Stimulated activated effector memory CD8-positive, alpha-beta T cell treated with anti-CD3 and anti-CD28 coated beads, Interleukin-12 subunit alpha, Interleukin-12 subunit beta, amount 100 ng/mL, for 72 hours (primary cell): ENCODE results near the gene APOOL.
"Not testable (repeated sequence)": the region's sequence is repeated elsewhere in the genome, so short reads cannot be mapped to it uniquely, and the experiment has no call there.

Experiments used
- ATAC-seq: fragments of 150-1000 bp; cut with Tn5 transposase; 2 replicates; pipeline ENCODE4 v1.10.0; 2021
- DNase-seq, 2 donors: peaks; one replicate each; pipeline ENCODE4 v3.0.0; 2021 to 2022; ENCODE audit warnings: low spot score in 2 of 2
- H3K27ac Mint-ChIP-seq: one replicate; pipeline ENCODE4 v1.8.0; 2022; ENCODE audit warnings: mild to moderate bottlenecking, mixed read lengths
- H3K36me3 Mint-ChIP-seq: one replicate; pipeline ENCODE4 v1.8.0; 2022; ENCODE audit warnings: mild to moderate bottlenecking, mixed read lengths
- H3K4me1 Mint-ChIP-seq: one replicate; pipeline ENCODE4 v1.8.0; 2022; ENCODE audit warnings: mixed read lengths
- H3K4me3 Mint-ChIP-seq: one replicate; pipeline ENCODE4 v1.8.0; 2022; ENCODE audit warnings: mild to moderate bottlenecking, mixed read lengths
- H3K9me3 Mint-ChIP-seq: one replicate; pipeline ENCODE4 v1.8.0; 2022; ENCODE audit warnings: mixed read lengths

Gene APOOL, protein sequence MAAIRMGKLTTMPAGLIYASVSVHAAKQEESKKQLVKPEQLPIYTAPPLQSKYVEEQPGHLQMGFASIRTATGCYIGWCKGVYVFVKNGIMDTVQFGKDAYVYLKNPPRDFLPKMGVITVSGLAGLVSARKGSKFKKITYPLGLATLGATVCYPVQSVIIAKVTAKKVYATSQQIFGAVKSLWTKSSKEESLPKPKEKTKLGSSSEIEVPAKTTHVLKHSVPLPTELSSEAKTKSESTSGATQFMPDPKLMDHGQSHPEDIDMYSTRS

DNA sequence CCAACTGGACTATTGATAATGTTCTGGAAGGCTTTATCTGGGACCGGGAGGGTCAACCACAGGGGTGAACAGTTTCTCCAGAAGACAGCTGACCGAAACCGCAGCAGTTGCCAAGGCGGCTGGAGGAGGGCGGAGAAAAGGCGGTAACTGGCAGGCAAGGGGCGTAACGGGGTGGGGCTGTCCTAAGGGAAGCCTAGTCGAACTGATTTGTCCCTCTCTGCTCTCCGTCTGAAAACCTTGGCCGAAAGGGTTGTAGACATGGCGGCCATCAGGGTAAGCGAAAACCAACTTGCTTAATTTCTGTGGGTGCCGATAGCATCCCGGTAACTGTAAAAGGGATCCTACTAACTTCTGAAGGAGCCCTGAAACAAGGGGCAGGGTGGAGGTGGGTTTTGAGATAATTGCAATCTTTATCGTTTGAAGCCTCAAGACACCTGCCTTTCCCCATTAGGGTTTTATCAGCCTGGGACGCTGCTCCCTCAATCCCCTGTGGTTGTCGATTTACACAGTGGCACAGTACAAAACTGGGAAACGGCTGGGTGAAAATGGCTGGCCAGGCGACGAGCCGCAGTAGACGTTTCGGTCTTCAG, at the start of gene APOOL:
APOOL (plus strand) TSS at position 223 of the 590 bp plus-strand sequence; CDS start at position 259, 36 bp downstream.
- H3K4me3 Mint-ChIP-seq = peak within 1 kb of the TSS; percentile 75
- DNase-seq (peak; percentile 42 to 83), ATAC-seq (peak; percentile 98)
- H3K27ac Mint-ChIP-seq = peak within 1 kb of the TSS; percentile 67
- H3K4me1 Mint-ChIP-seq = peaks cover 24% of the 10 kb centered on the region
- no peaks in the 10 kb centered on the region for H3K36me3 Mint-ChIP-seq
- H3K9me3 Mint-ChIP-seq = no peaks in the 10 kb centered on the region

DNA sequence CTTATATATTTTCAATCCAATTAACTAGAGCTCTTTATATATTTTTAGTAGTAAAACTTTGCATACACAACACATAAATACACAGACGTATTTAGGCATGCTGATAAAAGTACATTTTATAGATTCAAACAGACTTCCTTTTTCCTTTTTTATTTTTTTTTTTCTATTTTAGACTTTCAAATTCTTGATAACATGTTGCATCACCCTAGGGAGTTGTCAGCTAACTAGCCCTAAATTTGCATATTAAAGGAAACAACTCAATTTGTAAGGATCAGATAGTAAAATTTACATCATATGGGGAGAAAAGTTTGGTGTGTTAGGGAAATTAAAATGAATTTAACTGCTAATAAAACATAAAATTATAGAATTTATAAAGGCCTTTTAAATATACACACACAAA, 47.4 kb upstream of the APOOL start:
- no peak for DNase-seq
- Mint-ChIP-seq H3K36me3 (no peaks in the 10 kb centered on the region), H3K27ac (no peak overlapping the region), H3K4me3 (no peak overlapping the region), H3K4me1 (no peaks in the 10 kb centered on the region), H3K9me3 (no peaks in the 10 kb centered on the region)
- no peak for ATAC-seq

DNA sequence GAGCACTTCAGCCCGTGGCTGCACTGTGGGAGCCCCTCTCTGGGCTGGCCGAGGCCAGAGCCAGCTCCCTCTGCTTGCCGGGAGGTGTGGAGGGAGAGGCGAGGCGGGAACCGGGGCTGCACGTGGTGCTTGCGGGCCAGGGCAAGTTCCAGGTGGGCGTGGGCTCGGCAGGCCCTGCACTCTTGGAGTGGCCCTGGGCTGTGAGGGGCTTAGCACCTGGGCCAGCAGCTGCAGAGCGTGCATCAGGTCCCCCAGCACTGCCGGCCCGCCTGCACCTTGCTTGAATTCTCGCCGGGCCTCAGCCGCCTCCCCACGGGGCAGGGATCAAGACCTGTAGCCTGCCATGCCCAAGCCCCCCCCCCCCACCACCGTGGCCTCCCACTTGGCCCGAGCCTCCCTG, 28.9 kb upstream of the APOOL start:
- Mint-ChIP-seq H3K36me3 (no peaks in the 10 kb centered on the region), H3K4me3 (no peak overlapping the region), H3K9me3 (no peaks in the 10 kb centered on the region), H3K27ac (no peak overlapping the region), H3K4me1 (no peaks in the 10 kb centered on the region)
- DNase-seq = no peak
- no peak for ATAC-seq

DNA sequence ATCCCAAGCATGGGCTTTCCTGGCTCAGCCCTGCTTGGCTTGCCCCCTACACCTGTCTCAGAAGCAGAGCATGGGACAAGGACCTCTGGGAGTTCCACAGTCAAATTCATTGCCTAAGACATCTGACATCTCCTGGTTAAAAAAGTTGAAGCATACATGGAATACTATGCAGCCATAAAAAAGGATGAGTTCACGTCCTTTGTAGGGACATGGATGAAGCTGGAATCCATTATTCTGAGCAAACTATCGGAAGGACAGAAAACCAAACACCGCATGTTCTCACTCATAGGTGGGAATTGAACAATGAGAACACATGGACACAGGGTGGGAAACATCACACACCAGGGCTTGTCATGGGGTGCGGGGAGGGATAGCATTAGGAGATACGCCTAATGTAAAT, 11.9 kb upstream of the APOOL start:
- not testable (repeated sequence) for H3K4me1 Mint-ChIP-seq, H3K36me3 Mint-ChIP-seq, H3K27ac Mint-ChIP-seq, H3K4me3 Mint-ChIP-seq, DNase-seq, H3K9me3 Mint-ChIP-seq, ATAC-seq

DNA sequence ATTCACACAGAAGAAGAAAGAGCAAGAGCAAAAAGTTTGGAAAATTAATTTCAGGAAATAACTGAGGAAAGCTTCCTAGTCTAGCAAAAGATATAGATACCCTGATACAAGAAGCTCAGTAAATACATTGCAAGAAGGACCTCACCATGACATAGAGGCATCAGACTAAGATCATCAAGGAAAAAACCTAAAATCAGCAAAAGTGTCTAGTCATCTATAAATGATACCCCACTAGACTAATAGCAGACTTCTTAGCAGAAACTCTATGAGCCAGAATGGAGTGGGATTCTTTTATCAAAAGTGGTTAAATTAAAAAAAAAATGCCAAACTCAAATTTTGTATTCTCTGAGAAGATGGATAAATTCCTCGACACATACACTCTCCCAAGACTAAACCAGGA, 10.5 kb upstream of the APOOL start:
- ATAC-seq = no peak

DNA sequence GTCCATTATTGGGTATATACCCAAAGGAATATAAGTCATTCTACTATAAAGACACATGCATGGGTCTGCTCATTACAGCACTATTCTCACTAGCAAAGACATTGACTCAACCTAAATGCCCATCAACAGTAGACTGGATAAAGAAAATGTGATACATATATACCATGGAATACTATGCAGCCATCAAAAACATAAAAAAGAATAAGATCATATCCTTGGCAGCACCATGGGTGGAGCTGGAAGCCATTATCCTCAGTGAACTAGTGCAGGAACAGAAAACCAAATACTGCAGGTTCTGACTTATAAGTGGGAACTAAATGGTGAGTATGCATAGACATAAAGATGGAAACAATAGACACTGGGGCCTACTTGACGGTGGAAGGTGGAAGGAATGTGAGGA, 2.3 kb upstream of the APOOL start:
- no peaks in the 10 kb centered on the region for H3K36me3 Mint-ChIP-seq

More for the DNA sequence above, 10.5 kb upstream of the APOOL start:
- no peak overlapping the region for H3K27ac Mint-ChIP-seq
- no peak for DNase-seq
- H3K4me1 Mint-ChIP-seq = no peaks in the 10 kb centered on the region
- no peaks in the 10 kb centered on the region for H3K9me3 Mint-ChIP-seq
- H3K36me3 Mint-ChIP-seq = no peaks in the 10 kb centered on the region
- no peak overlapping the region for H3K4me3 Mint-ChIP-seq

DNA sequence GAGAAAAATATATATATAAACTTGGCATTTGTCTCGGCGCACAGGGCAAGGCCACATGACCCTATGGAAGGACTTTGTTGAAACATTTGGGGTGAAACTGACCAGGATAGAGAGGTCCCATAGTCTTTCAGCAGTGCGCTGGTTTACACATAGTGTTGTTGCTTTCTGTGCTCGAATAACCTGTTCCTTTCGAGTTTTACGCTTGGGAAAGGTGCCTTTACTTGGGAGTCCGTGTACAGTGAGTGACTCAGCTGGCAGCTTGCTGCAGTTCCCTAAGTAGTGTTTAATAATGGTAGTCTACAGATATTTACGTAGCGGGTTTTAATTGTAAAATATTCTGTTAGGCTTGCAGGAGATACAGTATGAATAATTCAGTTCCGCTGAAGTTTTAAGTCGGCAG, 578 bp downstream of the APOOL start:
- Mint-ChIP-seq H3K4me3 (peak overlapping the region; percentile 75), H3K36me3 (no peaks in the 10 kb centered on the region), H3K4me1 (peaks cover 24% of the 10 kb centered on the region), H3K9me3 (no peaks in the 10 kb centered on the region), H3K27ac (peak overlapping the region; percentile 67)
- no peak for DNase-seq
- peak; percentile 4 for ATAC-seq

More for the DNA sequence above, 2.3 kb upstream of the APOOL start:
- DNase-seq (no peak), ATAC-seq (no peak)
- Mint-ChIP-seq H3K4me3 (no peak overlapping the region), H3K27ac (no peak overlapping the region), H3K4me1 (peaks cover 14% of the 10 kb centered on the region), H3K9me3 (no peaks in the 10 kb centered on the region)

DNA sequence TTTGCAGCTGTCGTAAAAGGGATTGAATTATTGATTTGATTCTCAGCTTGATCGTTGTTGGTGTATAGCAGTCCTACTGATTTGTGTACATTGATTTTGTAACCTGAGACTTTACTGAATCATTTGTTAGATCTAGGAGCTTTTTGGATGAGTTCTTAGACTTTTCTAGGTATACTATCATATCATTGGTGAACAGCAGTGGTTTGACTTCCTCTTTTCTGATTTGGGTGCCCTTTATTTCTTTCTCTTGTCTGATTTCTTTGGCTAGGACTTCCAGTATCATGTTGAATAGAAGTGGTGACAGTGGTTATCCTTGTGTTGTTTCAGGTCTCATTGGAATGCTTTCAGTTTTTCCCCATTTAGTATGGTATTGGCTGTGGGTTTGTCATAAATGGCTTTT, 8.4 kb downstream of the APOOL start:
- H3K4me1 Mint-ChIP-seq = peaks cover 13% of the 10 kb centered on the region
- DNase-seq = no peak
- no peak overlapping the region for H3K27ac Mint-ChIP-seq
- no peak for ATAC-seq
- H3K4me3 Mint-ChIP-seq = no peak overlapping the region
- H3K36me3 Mint-ChIP-seq = no peaks in the 10 kb centered on the region
- no peaks in the 10 kb centered on the region for H3K9me3 Mint-ChIP-seq

DNA sequence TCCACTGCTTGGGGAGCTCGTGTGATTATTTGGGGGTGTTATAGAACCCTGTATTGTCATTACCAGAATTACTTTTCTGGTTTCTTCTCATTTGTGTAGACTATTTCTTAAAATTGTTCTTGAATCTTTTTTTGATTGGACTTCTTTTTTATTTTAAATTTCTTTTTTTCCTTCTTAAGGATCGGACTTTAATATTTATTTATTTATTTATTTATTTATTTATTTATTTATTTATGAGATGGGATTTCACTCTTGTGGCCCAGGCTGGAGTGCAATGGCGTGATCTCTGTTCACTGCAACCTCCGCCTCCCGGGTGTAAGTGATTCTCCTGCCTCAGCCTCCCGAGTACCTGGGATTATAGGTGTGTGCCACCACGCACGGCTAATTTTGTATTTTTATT, 11.7 kb downstream of the APOOL start:
- H3K27ac Mint-ChIP-seq, ATAC-seq, H3K36me3 Mint-ChIP-seq, H3K4me1 Mint-ChIP-seq, DNase-seq, H3K4me3 Mint-ChIP-seq, H3K9me3 Mint-ChIP-seq: not testable (repeated sequence)

DNA sequence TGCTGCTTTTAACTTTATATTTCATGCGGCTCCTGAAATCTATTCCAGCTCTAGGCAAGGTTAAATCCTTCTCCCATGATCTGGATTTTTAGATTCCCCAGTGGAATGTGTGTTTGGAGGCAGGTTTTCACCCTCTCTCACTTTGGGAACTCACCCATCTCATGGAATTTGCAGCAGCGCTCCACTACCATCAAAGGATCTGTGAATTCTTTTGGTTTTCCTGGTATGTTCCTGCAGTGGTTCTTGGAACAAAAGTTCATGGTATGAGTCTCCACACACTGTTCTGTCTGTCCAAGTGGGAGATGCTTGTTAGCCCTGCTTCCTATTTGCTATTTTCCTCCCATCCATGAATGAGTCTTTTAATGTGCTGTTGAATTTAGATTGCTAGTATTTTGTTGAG, 14.0 kb downstream of the APOOL start:
- H3K4me3 Mint-ChIP-seq = no peak overlapping the region
- no peaks in the 10 kb centered on the region for H3K9me3 Mint-ChIP-seq
- no peak for ATAC-seq
- no peak overlapping the region for H3K27ac Mint-ChIP-seq
- H3K36me3 Mint-ChIP-seq = peaks cover 10% of the 10 kb centered on the region
- peaks cover 6% of the 10 kb centered on the region for H3K4me1 Mint-ChIP-seq
- no peak for DNase-seq

DNA sequence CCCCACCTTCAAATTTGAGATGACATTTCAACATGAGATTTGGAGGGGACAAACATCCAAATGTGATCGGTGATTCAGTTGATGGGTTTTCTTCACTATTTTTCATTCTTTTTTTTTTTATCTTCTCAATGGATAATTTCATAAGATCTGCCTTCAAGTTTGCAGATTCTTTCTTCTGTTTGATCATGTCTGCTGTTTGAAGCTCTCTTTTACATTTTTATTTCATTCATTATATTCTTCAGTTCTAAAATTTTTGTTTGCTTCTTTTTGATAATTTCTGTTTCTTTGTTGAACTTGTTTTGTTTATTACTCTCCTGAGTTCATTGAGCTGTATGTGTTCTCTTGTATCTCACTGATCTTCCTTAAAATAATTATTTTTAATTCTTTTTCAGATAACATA, 14.8 kb downstream of the APOOL start:
- no peak overlapping the region for H3K4me3 Mint-ChIP-seq
- no peak overlapping the region for H3K27ac Mint-ChIP-seq
- H3K4me1 Mint-ChIP-seq = peaks cover 6% of the 10 kb centered on the region
- H3K9me3 Mint-ChIP-seq = no peaks in the 10 kb centered on the region
- no peak for DNase-seq
- ATAC-seq = no peak
- H3K36me3 Mint-ChIP-seq = peaks cover 10% of the 10 kb centered on the region

DNA sequence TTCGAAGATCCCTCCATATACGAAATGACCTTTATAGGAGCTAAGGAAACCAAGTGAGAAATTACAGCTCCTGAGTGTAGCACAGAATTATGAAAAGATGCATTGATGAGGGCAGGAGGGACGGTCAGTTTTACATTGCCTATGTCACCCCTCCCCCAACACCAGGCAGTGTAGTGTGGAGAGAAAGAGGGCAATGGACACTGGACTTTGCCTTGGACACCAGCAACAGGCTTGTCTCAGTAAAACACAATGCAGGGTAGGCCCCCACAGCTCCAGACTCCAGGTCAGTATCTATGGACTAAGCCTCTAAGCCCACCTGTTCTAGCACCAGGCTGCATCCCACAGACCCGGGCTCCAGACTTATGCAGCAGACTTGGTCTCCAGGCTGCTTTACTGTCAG, 16.5 kb downstream of the APOOL start:
- H3K4me1 Mint-ChIP-seq = peaks cover 6% of the 10 kb centered on the region
- ATAC-seq = no peak
- DNase-seq = no peak
- H3K36me3 Mint-ChIP-seq = peaks cover 10% of the 10 kb centered on the region
- H3K27ac Mint-ChIP-seq = no peak overlapping the region
- no peak overlapping the region for H3K4me3 Mint-ChIP-seq
- no peaks in the 10 kb centered on the region for H3K9me3 Mint-ChIP-seq

DNA sequence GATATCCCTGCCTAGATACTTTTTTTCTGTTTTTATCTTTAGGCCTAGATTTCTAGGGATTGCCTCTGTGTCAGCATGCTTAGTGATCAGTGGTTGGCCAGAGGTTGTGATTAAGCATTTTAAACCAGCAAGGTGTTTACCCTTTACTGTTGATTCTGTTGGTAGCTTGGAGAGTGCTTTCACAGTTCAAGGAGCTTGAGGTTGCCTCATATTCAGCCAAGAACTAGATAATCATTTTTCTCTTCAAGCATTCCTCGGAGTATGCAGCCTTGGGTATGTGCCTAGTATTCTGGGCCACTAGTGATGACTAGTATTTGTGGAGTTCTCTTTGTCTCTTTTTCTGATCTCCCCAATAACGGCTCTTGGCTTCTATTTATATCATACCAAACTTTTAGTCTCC, 20.4 kb downstream of the APOOL start:
- Mint-ChIP-seq H3K36me3 (peaks cover under 1% of the 10 kb centered on the region), H3K4me1 (peaks cover 6% of the 10 kb centered on the region), H3K4me3 (no peak overlapping the region), H3K27ac (no peak overlapping the region), H3K9me3 (no peaks in the 10 kb centered on the region)
- ATAC-seq (no peak), DNase-seq (no peak)

DNA sequence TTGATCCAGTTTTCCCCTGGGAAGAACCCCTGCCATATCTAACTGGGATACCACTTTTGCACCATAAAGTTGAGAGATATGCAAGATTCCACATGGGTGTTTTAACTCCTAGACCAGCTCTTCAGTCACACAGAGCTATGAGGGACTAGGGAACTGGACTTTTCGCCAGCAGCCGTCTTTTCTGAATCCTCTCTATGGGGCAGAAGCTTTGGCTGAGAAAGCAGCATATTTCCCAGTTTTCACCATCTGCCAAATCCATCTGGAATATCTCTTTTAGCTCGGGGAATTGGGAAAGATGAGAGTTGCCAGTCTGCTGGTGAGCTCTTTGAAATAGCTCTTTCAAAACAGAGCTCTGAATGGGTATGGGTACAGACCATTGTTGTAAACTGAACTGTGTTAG, 20.9 kb downstream of the APOOL start:
- Mint-ChIP-seq H3K36me3 (no peaks in the 10 kb centered on the region), H3K4me3 (no peak overlapping the region), H3K4me1 (peaks cover 6% of the 10 kb centered on the region), H3K27ac (no peak overlapping the region), H3K9me3 (no peaks in the 10 kb centered on the region)
- DNase-seq (no peak), ATAC-seq (no peak)

DNA sequence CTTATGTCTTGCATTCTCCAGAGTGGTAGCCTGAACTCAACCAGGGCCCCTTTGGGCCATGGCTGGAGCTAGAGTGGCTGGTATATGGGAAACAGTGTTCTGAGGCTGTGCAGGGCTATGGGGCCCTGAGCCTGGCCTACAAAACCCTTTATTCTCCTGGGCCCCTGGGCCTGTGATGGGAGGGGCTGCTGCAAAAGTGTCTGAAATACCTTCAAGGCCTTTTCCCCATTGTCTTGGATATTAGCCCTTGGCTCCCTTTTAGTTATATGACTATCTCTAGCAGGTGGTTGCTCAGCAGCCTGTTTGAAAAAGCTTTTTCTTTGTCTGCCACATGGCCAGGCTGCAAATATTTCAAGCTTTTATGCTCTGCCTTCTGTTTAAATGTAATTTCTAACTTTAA, 22.5 kb downstream of the APOOL start:
- ATAC-seq = no peak
- no peaks in the 10 kb centered on the region for H3K9me3 Mint-ChIP-seq
- H3K4me1 Mint-ChIP-seq = peaks cover 6% of the 10 kb centered on the region
- H3K4me3 Mint-ChIP-seq = no peak overlapping the region
- no peaks in the 10 kb centered on the region for H3K36me3 Mint-ChIP-seq
- DNase-seq = no peak
- no peak overlapping the region for H3K27ac Mint-ChIP-seq

DNA sequence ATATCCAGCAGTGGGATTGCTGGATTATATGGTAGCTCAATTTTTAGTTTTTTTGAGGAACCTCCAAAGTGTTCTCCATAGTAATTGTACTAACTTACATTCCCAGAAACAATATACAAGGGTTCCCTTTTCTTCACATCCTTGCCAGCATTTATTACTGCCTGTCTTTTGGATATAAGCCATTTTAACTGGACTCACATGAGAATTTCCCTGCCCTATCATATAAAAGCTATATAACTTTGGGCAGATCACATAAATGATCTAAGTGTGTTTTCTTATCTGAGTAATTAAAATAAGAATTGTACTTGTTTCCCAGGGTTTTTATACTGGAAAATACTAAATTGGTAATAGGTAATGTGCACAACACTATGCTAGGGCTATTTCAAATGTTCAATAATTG, 25.4 kb downstream of the APOOL start:
- Mint-ChIP-seq H3K27ac (no peak overlapping the region), H3K9me3 (no peaks in the 10 kb centered on the region), H3K36me3 (no peaks in the 10 kb centered on the region), H3K4me3 (no peak overlapping the region), H3K4me1 (no peaks in the 10 kb centered on the region)
- no peak for DNase-seq
- no peak for ATAC-seq
